Activated CD4-positive, alpha-beta memory T cell treated with anti-CD3 and anti-CD28 coated beads, Interleukin-2, amount 10 ng/mL, durations not matched to agents 7 days and 5 days (primary cell): Measurements from ENCODE around the gene VAMP1. TPM values are rescaled to one million over a fixed set of nuclear protein-coding genes. Genes with fewer than 3 reads are reported as not detected.

Experiments
- CTCF ChIA-PET: fragments of 350-600 bp; sonication (Branson Sonifier 250); formaldehyde crosslinking; loops from one replicate; lab custom pipeline; 2021; ENCODE audit warnings: antibody characterized with exemption, inconsistent platforms; lab: Charles Lee
- POLR2A ChIA-PET: fragments of 350-600 bp; sonication (Branson Sonifier 250); formaldehyde crosslinking; loops from one replicate; lab custom pipeline; 2021; ENCODE audit warnings: antibody characterized with exemption; lab: Charles Lee
- DNase-seq: peaks from one replicate; pipeline ENCODE4 v3.0.0-alpha.2; 2020
- H3K27ac Mint-ChIP-seq: one replicate; pipeline ENCODE4 v1.8.0; 2021; ENCODE audit warnings: mild to moderate bottlenecking, mixed read lengths
- H3K27me3 Mint-ChIP-seq: one replicate; pipeline ENCODE4 v1.8.0; 2021; ENCODE audit warnings: mixed read lengths
- H3K36me3 Mint-ChIP-seq: one replicate; pipeline ENCODE4 v1.8.0; 2021; ENCODE audit warnings: low read depth, mixed read lengths
- H3K4me1 Mint-ChIP-seq: one replicate; pipeline ENCODE4 v1.8.0; 2021; ENCODE audit warnings: mixed read lengths
- H3K4me3 Mint-ChIP-seq: one replicate; pipeline ENCODE4 v1.8.0; 2021; ENCODE audit warnings: mild to moderate bottlenecking, mixed read lengths
- H3K9me3 Mint-ChIP-seq: one replicate; pipeline ENCODE4 v1.8.0; 2021; ENCODE audit warnings: mixed read lengths
- total RNA-seq, 2 experiments: library from RNA; stranded (reverse); gene quantifications; one replicate each; pipeline ENCODE4 v1.2.3, GENCODE V29; 2021

VAMP1 gene
- total RNA-seq, 2 experiments from 2014 or later: 45.1 to 50.9 TPM

GRCh38 chr12:6444031-6444430, 26.4 kb downstream of the VAMP1 start:
- peaks cover 31% of the 10 kb centered on the region for H3K36me3 Mint-ChIP-seq
- peak overlapping the region; percentile 21 for H3K4me3 Mint-ChIP-seq
- no peak for DNase-seq
- no peaks in the 10 kb centered on the region for H3K27me3 Mint-ChIP-seq
- H3K4me1 Mint-ChIP-seq: peaks cover 53% of the 10 kb centered on the region
- H3K27ac Mint-ChIP-seq: peak overlapping the region; percentile 71
- no peaks in the 10 kb centered on the region for H3K9me3 Mint-ChIP-seq
- CTCF ChIA-PET: interaction anchor here (0.7 to 2.8 kb wide), 5 partner anchors 17 to 21 kb away, joined by 3 to 19 read pairs (median 3); no protein-coding TSS in a partner anchor
- POLR2A ChIA-PET: interaction anchor here (0.7 to 21.3 kb wide), 12 partner anchors 8 to 280 kb away, joined by 3 to 298 read pairs (median 6); partner anchors contain the start of genes COPS7A, GAPDH, TAPBPL and VAMP1

- DNase-seq: no peak
- peak overlapping the region; percentile 71 for H3K27ac Mint-ChIP-seq
- H3K9me3 Mint-ChIP-seq: no peaks in the 10 kb centered on the region
- H3K36me3 Mint-ChIP-seq: peaks cover 31% of the 10 kb centered on the region
- CTCF ChIA-PET: interaction anchor here (0.9 to 2.8 kb wide), 5 partner anchors 17 to 27 kb away, joined by 3 to 19 read pairs (median 5); partner anchors contain the start of gene VAMP1
- POLR2A ChIA-PET: interaction anchor here (0.6 to 21.3 kb wide), 13 partner anchors 8 to 424 kb away, joined by 3 to 298 read pairs (median 5); partner anchors contain the start of genes COPS7A, GAPDH, TAPBPL and TPI1
- peak overlapping the region; percentile 38 for H3K4me3 Mint-ChIP-seq
- H3K4me1 Mint-ChIP-seq: peaks cover 54% of the 10 kb centered on the region
- no peaks in the 10 kb centered on the region for H3K27me3 Mint-ChIP-seq
These were observed 27.0 kb downstream of the VAMP1 start for GRCh38 chr12:6443361-6443983.

GRCh38 chr12:6442836-6443235, 27.6 kb downstream of the VAMP1 start:
- Mint-ChIP-seq H3K4me1 (peaks cover 51% of the 10 kb centered on the region), H3K27ac (peak overlapping the region; percentile 9), H3K36me3 (peaks cover 26% of the 10 kb centered on the region), H3K9me3 (no peaks in the 10 kb centered on the region), H3K27me3 (no peaks in the 10 kb centered on the region), H3K4me3 (no peak overlapping the region)
- POLR2A ChIA-PET: interaction anchor here (0.6 to 21.3 kb wide), 10 partner anchors 8 to 424 kb away, joined by 3 to 298 read pairs (median 8); partner anchors contain the start of genes TAPBPL, TPI1 and VAMP1
- no peak for DNase-seq
- CTCF ChIA-PET: interaction anchor here (2.1 to 2.8 kb wide), 3 partner anchors 18 to 28 kb away, joined by 5 to 19 read pairs (median 6); partner anchors contain the start of gene VAMP1

- H3K27ac Mint-ChIP-seq: no peak overlapping the region
- POLR2A ChIA-PET: interaction anchor here (3.1 to 3.3 kb wide), 2 partner anchors 11 to 22 kb away, joined by 21 read pairs; partner anchors contain the start of gene TAPBPL
- peaks cover 28% of the 10 kb centered on the region for H3K4me1 Mint-ChIP-seq
- no peaks in the 10 kb centered on the region for H3K27me3 Mint-ChIP-seq
- CTCF ChIA-PET: interaction anchor here (0.7 kb wide), 1 partner anchor 23 kb away, joined by 3 read pairs; no protein-coding TSS in a partner anchor
- no peak for DNase-seq
- peaks cover 9% of the 10 kb centered on the region for H3K36me3 Mint-ChIP-seq
- H3K4me3 Mint-ChIP-seq: no peak overlapping the region
- no peaks in the 10 kb centered on the region for H3K9me3 Mint-ChIP-seq
These were observed 30.1 kb downstream of the VAMP1 start for GRCh38 chr12:6440391-6440790.

- Mint-ChIP-seq H3K27ac (no peak overlapping the region), H3K36me3 (no peaks in the 10 kb centered on the region), H3K9me3 (no peaks in the 10 kb centered on the region), H3K4me3 (no peak overlapping the region), H3K4me1 (peaks cover 24% of the 10 kb centered on the region), H3K27me3 (no peaks in the 10 kb centered on the region)
- POLR2A ChIA-PET: interaction anchor here (0.6 to 3.3 kb wide), 7 partner anchors 9 to 99 kb away, joined by 3 to 21 read pairs (median 4); partner anchors contain the start of genes MRPL51 and TAPBPL
- no peak for DNase-seq
- CTCF ChIA-PET: interaction anchor here (0.7 to 1.7 kb wide), 4 partner anchors 10 to 114 kb away, joined by 3 to 6 read pairs (median 5); no protein-coding TSS in a partner anchor
These were observed 32.1 kb downstream of the VAMP1 start for GRCh38 chr12:6438345-6438744.

GRCh38 chr12:6437586-6437985, 32.9 kb downstream of the VAMP1 start:
- no peaks in the 10 kb centered on the region for H3K9me3 Mint-ChIP-seq
- POLR2A ChIA-PET: interaction anchor here (3.1 to 3.3 kb wide), 2 partner anchors 14 to 24 kb away, joined by 21 read pairs; partner anchors contain the start of gene TAPBPL
- CTCF ChIA-PET: interaction anchor here (1.7 kb wide), 1 partner anchor 28 kb away, joined by 5 read pairs; no protein-coding TSS in a partner anchor
- no peaks in the 10 kb centered on the region for H3K36me3 Mint-ChIP-seq
- no peak for DNase-seq
- H3K4me3 Mint-ChIP-seq: no peak overlapping the region
- H3K27ac Mint-ChIP-seq: no peak overlapping the region
- peaks cover 24% of the 10 kb centered on the region for H3K4me1 Mint-ChIP-seq
- no peaks in the 10 kb centered on the region for H3K27me3 Mint-ChIP-seq

GRCh38 chr12:6435961-6436715, 34.3 kb downstream of the VAMP1 start:
- Mint-ChIP-seq H3K27me3 (no peaks in the 10 kb centered on the region), H3K27ac (no peak overlapping the region), H3K36me3 (no peaks in the 10 kb centered on the region), H3K4me1 (peaks cover 28% of the 10 kb centered on the region), H3K9me3 (no peaks in the 10 kb centered on the region), H3K4me3 (no peak overlapping the region)
- POLR2A ChIA-PET: interaction anchor here (3.9 kb wide), 1 partner anchor 16 kb away, joined by 22 read pairs; the partner anchor contains the start of gene TAPBPL
- DNase-seq: no peak
- CTCF ChIA-PET: interaction anchor here (1.1 kb wide), 1 partner anchor 12 kb away, joined by 3 read pairs; no protein-coding TSS in a partner anchor

- CTCF ChIA-PET: interaction anchor here (0.8 to 2.8 kb wide), 7 partner anchors 10 to 31 kb away, joined by 3 to 13 read pairs (median 3); no protein-coding TSS in a partner anchor
- POLR2A ChIA-PET: interaction anchor here (0.7 to 4.3 kb wide), 13 partner anchors 9 to 100 kb away, joined by 3 to 24 read pairs (median 6); partner anchors contain the start of genes CD27, GAPDH, MRPL51 and TAPBPL
- Mint-ChIP-seq H3K4me1 (peaks cover 44% of the 10 kb centered on the region), H3K27ac (peak overlapping the region; percentile 71), H3K36me3 (no peaks in the 10 kb centered on the region), H3K9me3 (no peaks in the 10 kb centered on the region), H3K4me3 (no peak overlapping the region), H3K27me3 (no peaks in the 10 kb centered on the region)
- DNase-seq: peak; percentile 50
These were observed 36.0 kb downstream of the VAMP1 start for GRCh38 chr12:6434205-6435140.

GRCh38 chr12:6432991-6433390, 37.5 kb downstream of the VAMP1 start:
- Mint-ChIP-seq H3K27me3 (no peaks in the 10 kb centered on the region), H3K4me3 (no peak overlapping the region), H3K9me3 (no peaks in the 10 kb centered on the region), H3K4me1 (peaks cover 45% of the 10 kb centered on the region), H3K36me3 (no peaks in the 10 kb centered on the region), H3K27ac (no peak overlapping the region)
- ChIA-PET POLR2A (interaction anchor here (1.3 to 4.3 kb wide), 5 partner anchors 11 to 100 kb away, joined by 3 to 24 read pairs (median 5); partner anchors contain the start of genes CD27 and VAMP1), CTCF (interaction anchor here (1.4 to 2.8 kb wide), 2 partner anchors 10 to 32 kb away, joined by 11 to 13 read pairs; no protein-coding TSS in a partner anchor)
- no peak for DNase-seq

- Mint-ChIP-seq H3K4me1 (peaks cover 69% of the 10 kb centered on the region), H3K27ac (peak overlapping the region; percentile 49), H3K4me3 (peak overlapping the region; percentile 21), H3K9me3 (no peaks in the 10 kb centered on the region), H3K27me3 (no peaks in the 10 kb centered on the region), H3K36me3 (no peaks in the 10 kb centered on the region)
- POLR2A ChIA-PET: interaction anchor here (0.8 kb wide), 1 partner anchor 33 kb away, joined by 3 read pairs; no protein-coding TSS in a partner anchor
- CTCF ChIA-PET: no interaction called here
- DNase-seq: peak; percentile 41
These were observed 40.1 kb downstream of the VAMP1 start for GRCh38 chr12:6430124-6430989.
